ENCODE results near the gene RER1.
"Not testable (repeated sequence)": the region's sequence is repeated elsewhere in the genome, so short reads cannot be mapped to it uniquely, and the experiment has no call there.

The RER1 gene

GRCh38 chr1:2438038-2438437 lies 46.4 kb downstream of the RER1 start:
- no peak overlapping the region for H3K27ac Mint-ChIP-seq
- TF ChIP-seq, protein P1, sequence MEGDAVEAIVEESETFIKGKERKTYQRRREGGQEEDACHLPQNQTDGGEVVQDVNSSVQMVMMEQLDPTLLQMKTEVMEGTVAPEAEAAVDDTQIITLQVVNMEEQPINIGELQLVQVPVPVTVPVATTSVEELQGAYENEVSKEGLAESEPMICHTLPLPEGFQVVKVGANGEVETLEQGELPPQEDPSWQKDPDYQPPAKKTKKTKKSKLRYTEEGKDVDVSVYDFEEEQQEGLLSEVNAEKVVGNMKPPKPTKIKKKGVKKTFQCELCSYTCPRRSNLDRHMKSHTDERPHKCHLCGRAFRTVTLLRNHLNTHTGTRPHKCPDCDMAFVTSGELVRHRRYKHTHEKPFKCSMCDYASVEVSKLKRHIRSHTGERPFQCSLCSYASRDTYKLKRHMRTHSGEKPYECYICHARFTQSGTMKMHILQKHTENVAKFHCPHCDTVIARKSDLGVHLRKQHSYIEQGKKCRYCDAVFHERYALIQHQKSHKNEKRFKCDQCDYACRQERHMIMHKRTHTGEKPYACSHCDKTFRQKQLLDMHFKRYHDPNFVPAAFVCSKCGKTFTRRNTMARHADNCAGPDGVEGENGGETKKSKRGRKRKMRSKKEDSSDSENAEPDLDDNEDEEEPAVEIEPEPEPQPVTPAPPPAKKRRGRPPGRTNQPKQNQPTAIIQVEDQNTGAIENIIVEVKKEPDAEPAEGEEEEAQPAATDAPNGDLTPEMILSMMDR (IDR thresholded peaks at IDR 0.05): no peak
- no peaks in the 10 kb centered on the region for H3K9me3 Mint-ChIP-seq
- H3K4me3 Mint-ChIP-seq: no peak overlapping the region
- no peak for DNase-seq
- H3K36me3 Mint-ChIP-seq (ENCODE audit: low read depth): no peaks in the 10 kb centered on the region
- H3K27me3 Mint-ChIP-seq (ENCODE audit: low read depth, poor library complexity): peaks cover 60% of the 10 kb centered on the region
- no peaks in the 10 kb centered on the region for H3K4me1 Mint-ChIP-seq

DNA sequence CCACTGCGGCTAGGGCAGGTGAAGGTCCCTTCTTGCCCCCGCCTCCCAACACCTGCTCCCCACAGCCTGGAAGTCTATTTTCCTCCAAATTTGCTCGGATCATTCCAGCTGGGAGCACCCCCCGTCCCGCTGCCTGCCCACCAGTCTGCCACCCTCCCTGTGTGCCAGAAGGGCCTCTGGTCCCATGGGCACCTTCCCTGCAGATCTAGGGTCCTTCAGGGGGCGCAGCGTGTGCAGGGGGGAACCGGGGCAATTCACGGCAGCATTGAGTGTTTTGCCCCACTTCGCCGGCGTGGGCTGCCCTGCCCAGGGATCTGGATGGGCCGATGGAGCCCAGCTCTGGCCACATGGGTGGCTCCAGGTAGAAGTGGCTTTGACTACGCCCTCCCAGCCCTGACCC lies 47.0 kb downstream of the RER1 start:
- H3K4me3 Mint-ChIP-seq: no peak overlapping the region
- DNase-seq: no peak
- H3K27me3 Mint-ChIP-seq (ENCODE audit: low read depth, poor library complexity): peaks cover 58% of the 10 kb centered on the region
- H3K27ac Mint-ChIP-seq: no peak overlapping the region
- TF ChIP-seq, protein P1 (IDR thresholded peaks at IDR 0.05): no peak
- no peaks in the 10 kb centered on the region for H3K9me3 Mint-ChIP-seq
- H3K4me1 Mint-ChIP-seq: no peaks in the 10 kb centered on the region
- no peaks in the 10 kb centered on the region for H3K36me3 Mint-ChIP-seq (ENCODE audit: low read depth)

GRCh38 chr1:2439369-2439768 lies 47.7 kb downstream of the RER1 start:
- Mint-ChIP-seq H3K9me3 (no peaks in the 10 kb centered on the region), H3K27ac (no peak overlapping the region), H3K36me3 (ENCODE audit: low read depth) (no peaks in the 10 kb centered on the region), H3K4me1 (no peaks in the 10 kb centered on the region), H3K4me3 (no peak overlapping the region), H3K27me3 (ENCODE audit: low read depth, poor library complexity) (peaks cover 60% of the 10 kb centered on the region)
- TF ChIP-seq, protein P1 (IDR thresholded peaks at IDR 0.05): no peak
- no peak for DNase-seq

DNA sequence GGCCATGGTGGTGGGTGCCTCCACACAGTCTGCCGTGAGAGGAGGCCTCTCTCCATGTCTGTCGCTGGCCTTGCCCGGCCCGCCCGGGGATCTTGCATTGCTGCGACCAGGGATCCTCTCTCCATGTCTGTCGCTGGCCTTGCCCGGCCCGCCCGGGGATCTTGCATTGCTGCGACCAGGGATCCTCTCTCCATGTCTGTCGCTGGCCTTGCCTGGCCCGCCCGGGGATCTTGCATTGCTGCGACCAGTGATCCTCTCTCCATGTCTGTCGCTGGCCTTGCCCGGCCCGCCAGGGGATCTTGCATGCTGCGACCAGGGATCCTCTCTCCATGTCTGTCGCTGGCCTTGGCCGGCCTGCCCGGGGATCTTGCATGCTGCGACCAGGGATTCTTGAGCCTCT lies 48.7 kb downstream of the RER1 start:
- H3K36me3 Mint-ChIP-seq (ENCODE audit: low read depth); H3K27ac Mint-ChIP-seq; H3K4me3 Mint-ChIP-seq; H3K9me3 Mint-ChIP-seq; DNase-seq; H3K4me1 Mint-ChIP-seq: not testable (repeated sequence)
- H3K27me3 Mint-ChIP-seq (ENCODE audit: low read depth, poor library complexity): peaks cover 63% of the 10 kb centered on the region

DNA sequence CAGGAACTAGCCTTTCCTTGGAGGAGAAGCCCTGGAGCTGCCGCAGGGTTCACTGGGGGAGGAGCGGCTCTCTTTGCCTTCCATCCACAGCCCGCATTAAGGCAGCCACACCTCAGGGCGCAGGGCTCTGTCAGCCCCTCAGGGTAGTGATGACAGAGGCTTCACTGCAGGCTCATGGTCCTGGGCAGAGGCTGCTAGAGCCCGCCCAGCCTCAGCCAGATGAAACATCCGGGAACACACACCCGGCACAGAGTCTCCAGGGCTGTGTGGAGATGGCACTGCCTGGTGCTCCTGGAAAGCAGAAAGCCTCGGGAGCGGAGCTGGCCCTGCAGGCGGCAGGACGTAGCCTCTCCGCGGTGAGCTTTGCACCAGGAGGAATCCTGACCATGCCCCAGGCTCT lies 50.1 kb downstream of the RER1 start:
- DNase-seq: no peak
- Mint-ChIP-seq H3K36me3 (ENCODE audit: low read depth) (no peaks in the 10 kb centered on the region), H3K27ac (no peak overlapping the region), H3K4me1 (peaks cover under 1% of the 10 kb centered on the region), H3K4me3 (no peak overlapping the region), H3K9me3 (no peaks in the 10 kb centered on the region), H3K27me3 (ENCODE audit: low read depth, poor library complexity) (peaks cover 66% of the 10 kb centered on the region)
- TF ChIP-seq, protein P1 (IDR thresholded peaks at IDR 0.05): no peak

DNA sequence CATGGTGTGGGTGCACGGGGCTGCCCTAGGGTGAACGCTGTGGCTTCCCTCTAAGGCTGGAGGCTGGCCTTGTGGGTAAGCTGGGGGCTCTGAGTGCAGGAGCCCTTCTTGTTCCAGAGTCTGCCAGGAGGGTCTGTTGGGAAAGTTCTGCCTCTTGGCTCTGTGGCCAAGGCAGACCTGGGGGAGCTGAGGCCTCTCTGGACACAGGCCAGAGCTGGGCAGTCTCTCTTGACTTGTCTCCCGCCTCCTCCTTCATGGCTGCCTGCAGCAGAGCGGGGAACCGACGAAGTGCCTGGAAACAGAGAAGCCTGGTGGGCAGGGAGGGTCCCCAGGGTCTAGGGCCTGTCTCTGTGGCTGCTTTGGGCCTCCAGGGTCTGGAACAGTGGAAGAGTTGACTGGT lies 51.0 kb downstream of the RER1 start:
- Mint-ChIP-seq H3K9me3 (no peaks in the 10 kb centered on the region), H3K4me1 (peaks cover 10% of the 10 kb centered on the region), H3K36me3 (ENCODE audit: low read depth) (no peaks in the 10 kb centered on the region), H3K27me3 (ENCODE audit: low read depth, poor library complexity) (peaks cover 69% of the 10 kb centered on the region), H3K27ac (no peak overlapping the region), H3K4me3 (no peak overlapping the region)
- DNase-seq: no peak
- TF ChIP-seq, protein P1 (IDR thresholded peaks at IDR 0.05): no peak
